NOMO-1 treated with dmso at 0.1 percent for 144 hours (cell line): ENCODE measurements around the gene PGF.
A peak's percentile ranks its signal among the peaks of the same experiment; 100 is the strongest.

Experiments used
- DNase-seq: peaks from one replicate; lab custom pipeline; 2025; ENCODE audit not compliant: unreplicated experiment; lab: John Stamatoyannopoulos, UW

PGF gene

DNA sequence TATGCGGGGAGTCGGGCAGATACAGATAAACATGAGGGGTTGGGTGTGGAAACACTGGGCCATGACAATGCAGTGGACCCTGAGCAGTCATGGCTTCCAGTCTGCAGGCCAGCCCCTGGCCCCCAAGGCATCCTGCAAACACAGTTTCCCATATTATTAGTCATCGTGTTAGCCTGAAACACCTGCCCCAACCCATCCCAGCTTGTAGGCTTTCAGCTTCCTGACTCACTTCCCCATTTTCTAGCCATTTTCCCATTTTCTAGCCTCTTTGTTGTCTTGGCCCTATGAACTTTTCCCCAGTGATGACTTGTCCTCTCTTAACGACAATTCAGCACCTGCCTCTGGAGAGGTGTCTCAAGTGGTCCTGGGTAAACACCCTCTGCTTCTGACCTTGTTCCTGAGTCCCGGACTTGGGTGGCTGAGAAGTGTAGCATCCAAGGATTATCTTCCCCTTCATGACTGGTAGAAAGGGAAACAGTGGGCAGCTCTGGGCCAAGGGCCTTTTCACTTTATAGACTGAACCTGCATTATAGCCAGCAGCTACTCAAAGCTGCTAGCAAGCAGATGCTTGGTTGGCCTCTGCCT, 4.3 kb upstream of the PGF start:
- no peak for DNase-seq

DNA sequence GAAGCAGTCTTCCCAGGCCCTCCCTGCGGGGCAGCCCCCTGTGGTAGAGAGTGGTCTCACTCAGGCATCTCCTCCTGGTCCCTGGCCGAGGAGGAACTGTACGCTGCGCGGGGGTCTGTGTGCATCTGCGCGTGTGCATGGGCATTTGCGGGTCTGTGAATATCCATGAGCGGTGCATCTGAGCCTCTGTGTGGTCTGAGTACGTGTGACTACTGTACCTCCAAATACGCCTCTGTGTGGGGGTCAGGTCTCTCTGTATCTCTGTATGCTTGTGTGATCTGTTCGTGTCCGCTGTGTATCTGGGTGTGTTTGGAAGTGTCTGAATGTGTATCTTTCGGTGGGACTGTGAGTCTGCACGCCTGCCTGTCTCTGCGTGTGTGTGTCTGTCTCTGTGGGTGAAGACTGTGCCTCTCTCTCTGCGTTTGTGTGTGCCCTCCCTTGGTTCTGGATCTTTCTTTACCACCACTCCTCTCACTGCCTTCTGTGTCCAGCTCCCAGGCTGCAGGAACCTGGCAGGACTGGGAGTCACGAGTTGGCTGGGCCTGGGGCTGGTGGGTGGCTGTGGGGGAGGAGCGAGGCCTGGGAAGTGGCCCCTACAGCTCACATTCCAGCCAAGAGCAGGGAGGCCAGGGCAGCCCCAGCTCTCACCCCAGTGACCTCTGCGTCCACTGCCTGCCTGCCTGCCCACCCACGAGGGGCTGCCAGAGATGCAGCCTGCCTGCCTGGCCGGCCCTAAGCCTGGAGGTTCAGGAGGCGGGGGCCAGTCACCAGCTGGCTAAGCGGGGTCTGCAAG, 1.1 kb upstream of the PGF start:
- DNase-seq, result no peak

DNA sequence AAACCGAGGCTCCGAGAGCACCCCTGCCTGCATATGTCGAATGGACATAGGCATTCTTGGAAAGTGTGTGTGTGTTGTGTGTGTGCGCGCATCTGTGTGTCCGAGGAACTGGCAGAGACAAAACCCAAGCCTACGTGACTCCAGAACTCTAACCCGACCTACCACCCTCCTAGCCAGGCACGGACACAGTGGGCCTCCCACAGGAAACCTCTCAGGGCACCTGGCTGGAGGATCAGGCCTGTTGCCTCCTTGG, 556 bp upstream of the PGF start:
- no peak for DNase-seq

DNA sequence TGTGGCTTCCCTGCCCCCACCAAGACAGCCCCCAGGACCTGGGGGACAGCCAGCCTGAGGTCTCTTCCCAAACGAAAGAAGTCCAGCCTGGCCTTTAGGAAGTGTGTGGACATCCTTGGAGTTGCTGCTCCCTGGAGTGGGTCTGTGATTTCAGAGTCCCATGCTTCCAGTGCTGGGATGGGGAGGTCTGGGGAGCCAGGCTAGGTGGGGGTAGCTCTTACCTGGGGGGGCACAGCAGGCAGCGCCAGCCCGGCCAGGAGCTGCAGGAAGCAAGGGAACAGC, 509 bp downstream of the PGF start:
- DNase-seq, result no peak

DNA sequence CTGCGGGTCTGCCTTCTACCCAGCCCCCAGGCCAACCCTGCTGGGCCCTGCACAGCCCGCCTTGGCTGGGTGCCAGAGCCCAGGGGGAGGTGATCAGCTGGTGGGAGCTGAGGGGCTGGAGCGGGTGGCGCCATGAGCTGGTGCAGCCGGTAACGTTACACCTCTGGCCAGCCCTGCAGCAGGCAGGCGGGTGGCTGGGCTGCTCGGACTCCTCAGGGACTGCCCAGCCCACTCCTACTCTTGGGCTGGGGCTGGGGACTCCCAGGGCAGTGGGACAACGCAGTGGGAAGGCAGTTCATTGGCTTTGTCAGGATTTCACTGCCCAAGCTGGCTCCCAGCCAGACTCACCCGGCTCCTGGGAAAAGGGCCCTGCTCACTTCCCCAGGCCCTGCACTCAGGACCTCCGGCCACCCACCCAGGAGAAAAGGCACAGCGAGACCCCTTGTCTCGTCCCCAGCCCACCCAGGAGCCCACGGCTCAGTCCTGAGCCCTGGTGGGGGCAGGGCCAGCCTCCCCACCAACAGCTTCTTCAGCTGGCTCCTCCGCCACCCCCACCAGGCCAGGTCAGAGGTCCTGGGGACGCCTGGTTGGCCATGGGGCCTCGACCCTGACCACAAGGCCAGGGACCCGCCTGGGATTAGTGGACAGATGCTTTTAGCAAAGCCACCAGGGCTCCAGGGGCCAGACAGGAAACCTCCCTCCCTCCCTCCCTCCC, 1.0 kb downstream of the PGF start:
- no peak for DNase-seq

DNA sequence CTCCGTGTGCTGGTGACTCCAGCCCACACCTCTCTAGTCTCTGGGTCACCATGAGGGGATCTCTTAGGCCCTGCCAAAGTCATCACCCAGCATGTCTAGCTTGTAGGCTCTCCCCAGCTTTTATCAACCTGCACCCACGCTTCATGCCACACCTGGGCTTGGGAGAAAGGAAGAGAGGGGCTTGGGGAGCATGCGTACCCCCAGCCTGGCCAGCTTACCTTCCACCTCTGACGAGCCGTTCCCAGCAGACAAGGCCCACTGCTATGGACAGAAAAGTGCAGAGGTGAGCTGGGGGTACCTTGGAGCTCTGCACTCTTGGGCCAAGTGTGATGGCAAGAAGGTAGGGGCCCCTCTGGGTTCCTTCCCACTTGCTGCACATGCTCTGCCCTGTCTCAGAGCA, 1.7 kb downstream of the PGF start:
- DNase-seq, result no peak

DNA sequence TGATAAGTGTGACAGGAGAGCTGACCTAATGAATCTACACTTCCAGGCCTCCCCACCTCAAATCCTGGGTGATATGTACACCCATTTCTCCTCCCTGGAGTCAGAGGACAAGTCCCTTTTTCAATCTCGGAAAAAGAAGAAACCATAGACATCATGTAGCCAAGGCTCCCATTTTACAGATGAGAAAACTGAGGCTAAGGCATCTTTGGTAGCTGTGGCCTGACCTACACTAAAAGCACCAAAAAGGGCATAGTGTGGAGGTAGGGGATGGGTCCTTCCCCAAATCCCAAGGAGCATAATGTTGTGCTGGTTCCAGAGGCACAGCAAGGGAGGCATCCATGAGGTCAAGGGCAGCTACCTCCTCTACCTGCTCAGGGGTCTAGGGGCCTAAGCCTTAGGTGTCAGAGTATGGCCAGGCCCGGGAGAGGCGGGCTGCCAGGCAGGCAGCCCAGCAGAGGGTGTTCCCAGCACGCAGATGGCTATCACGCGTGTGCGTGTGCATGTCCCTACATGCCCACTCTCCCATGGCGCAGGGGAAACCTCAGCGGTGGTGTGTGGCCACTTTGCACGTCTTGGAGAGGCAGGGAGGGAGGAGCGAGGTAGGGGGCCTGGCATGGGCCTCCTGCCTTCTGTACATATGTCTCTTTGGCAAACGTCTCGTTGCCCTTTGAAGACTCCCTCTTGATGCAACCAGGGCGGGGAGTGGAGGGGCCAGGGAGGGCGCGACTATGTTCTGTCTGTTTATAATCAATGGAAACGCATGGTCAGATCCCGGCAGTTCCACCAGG, 2.5 kb downstream of the PGF start:
- no peak for DNase-seq

DNA sequence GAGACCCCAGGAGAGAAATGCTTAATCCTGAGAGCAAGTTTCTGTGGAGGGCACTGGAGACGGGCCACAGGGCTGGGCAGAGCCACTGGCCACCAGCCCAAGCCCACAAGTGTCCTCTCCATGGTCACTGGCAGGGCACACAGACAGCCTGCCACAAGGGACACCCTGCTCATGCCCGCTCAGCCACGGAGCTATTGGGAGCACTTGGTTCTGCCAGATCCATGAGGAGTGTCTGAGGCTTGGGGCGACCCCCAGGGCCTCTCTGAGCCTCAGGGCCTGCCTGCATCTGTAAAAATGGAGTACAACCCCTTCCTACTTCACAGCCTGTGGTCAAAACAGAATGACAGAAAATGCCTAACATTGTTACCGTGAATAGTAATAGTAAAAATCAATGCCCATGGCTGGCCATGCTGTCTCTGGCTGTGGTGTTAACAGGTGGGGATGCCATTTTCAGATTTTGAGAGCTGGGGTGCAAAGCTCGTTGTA, 3.2 kb downstream of the PGF start:
- DNase-seq, result no peak

DNA sequence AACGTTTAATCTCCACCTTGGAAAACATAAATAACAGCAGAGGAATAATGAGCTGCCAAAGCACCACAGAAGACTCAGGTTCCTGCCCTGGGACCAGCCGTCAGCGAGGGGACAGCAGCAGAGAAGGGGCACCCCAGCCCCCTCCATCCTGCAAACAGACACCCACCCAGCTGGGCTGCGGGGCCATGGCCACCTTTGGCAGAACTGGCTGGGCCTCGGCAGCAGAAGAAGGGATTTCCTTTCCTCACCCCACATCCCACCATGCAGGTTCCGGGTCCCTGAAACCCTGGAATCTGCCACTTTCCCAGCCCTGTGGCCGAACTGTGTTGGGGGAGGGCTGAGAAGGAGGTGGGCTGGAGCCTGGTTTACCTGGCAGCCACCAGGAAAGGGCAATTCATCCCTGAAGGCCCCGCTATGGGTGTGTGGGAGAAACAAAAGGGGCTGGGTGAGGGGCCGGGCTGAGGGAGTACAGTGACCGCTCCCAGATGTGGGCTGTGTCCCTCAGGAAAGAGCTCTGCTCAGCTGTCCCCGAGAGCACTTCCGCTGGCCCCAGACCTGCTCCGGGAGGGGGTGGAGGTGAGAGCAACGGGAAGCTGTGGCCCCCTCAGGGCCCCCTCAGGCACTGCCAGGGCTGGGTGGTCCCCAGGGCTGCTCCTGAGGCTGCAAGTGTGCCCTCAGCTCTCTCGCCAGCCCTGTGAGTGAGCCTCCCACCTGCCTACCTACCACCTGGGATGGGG, 3.8 kb downstream of the PGF start:
- DNase-seq, result no peak

DNA sequence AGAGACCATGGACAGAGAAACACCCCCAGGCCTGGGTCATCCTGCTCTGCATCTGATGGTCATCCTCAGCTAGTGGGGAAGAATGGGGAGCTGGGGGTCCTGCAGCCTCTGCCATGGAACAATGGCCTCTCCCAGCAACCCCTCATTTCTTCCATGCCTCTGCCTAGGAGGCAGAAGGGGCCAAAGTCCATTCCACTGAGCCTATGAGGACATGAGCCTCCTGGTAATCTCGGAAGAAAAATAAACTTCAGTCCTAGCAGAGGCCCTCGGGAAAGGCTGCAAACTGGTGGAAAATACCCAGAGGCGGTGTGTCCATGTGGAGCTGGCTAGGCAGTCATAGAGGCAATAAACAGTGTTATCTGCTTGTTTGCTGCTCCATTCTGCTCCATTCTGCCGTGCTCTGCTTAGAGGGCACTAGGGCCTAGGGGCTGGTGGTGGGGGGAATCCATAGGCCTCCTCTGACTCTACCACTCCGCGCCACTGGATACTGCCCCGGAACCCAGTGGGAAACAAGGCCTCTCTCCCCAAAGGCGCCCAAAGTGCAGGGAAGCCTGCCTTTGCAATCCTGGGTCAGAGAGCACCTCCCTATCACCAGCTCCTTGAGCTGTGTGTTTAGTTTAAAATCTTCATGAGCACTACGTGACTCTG, 4.5 kb downstream of the PGF start:
- DNase-seq, result no peak

DNA sequence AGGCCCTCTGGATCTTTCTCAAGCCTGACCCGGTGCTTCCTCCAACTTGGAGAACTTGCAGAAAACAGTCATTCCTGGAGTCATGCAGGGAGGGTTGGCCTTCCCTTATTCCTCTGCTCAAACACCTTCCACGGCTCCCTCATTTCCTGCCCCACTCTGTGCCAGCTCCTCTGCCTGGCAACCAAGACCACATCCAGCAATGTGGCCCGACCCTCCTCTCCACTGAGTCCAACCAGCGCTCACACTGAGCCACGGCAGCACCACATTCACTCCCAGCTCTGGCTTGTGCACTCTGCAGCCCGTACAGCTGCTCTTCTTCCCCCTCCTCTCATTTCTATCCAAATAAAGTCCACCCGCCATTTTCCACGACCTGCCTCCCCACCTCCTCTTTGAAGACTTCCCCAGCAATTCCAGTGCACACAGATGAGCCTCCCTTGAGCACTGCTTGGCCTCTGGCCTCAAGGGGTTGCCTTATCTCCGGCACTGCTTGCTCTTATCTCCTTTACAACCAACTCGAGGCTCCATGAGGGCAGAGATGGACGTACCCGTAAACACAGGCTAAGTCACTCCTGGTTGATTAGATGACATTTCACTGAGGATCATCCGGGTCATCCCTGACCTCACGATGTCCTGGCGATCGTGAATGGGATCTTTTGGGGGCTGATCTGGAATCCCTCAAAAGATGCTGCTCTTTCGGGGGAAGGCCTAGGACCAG, 5.4 kb downstream of the PGF start:
- no peak for DNase-seq

DNA sequence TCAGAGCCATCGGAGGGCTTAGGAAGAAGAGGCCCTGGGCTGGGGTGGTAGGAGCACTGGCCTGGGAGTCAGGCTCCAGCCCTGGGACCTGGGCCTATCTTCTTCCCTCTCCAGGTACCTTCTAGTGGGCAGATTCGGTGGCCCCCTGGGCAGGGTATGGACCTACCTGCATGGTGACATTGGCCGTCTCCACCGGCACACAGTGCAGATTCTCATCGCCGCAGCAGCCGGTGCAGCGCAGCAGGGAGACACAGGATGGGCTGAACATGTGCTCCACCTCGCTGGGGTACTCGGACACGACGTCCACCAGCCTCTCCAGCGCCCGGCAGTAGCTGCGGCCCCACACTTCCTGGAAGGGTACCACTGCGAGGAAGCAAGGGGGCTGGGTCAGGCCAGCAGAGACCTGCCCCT, 6.2 kb downstream of the PGF start:
- DNase-seq, result no peak

DNA sequence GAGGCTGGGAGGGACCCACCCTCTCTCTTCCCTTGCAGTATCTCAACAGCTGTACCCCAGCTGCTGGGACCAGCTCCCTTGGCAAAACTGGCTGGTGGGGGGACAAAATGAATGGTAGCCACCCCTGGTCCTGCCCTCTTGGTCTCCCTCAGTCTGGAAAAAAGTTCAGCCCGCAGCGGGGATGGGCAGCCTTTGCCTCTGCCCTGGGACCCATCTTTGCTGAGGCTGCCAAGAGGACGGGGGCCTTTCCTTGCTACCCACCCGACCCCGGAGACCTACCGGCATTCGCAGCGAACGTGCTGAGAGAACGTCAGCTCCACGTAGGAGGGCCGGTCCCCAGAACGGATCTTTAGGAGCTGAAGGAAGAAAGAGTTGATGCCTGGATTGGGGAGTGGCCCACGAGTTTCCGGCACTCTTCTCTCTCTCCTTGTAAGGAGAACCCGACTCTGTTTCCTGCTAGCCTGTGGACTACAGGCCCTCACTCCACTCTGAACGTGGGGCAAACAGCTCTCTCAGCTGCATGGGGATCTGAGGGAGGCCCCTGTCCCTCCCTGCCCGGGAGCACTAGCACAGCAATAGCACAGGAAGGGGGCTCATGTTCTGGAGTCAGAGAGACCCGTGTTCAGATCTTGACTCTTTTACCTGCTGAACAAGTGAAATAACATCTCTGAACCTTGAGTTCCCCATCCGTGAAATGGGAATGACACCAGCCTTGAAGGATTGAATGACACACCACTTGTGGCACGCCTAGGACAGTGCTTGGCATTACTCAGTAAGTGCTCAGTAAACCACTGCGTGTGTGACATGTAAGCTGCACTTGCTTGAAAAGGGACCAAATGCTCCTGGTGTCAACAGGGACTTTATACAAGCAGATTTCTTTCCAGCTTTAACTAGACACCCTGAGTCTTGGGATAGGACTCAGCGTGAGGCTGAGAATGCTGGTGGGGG, 6.9 kb downstream of the PGF start:
- DNase-seq, result no peak

DNA sequence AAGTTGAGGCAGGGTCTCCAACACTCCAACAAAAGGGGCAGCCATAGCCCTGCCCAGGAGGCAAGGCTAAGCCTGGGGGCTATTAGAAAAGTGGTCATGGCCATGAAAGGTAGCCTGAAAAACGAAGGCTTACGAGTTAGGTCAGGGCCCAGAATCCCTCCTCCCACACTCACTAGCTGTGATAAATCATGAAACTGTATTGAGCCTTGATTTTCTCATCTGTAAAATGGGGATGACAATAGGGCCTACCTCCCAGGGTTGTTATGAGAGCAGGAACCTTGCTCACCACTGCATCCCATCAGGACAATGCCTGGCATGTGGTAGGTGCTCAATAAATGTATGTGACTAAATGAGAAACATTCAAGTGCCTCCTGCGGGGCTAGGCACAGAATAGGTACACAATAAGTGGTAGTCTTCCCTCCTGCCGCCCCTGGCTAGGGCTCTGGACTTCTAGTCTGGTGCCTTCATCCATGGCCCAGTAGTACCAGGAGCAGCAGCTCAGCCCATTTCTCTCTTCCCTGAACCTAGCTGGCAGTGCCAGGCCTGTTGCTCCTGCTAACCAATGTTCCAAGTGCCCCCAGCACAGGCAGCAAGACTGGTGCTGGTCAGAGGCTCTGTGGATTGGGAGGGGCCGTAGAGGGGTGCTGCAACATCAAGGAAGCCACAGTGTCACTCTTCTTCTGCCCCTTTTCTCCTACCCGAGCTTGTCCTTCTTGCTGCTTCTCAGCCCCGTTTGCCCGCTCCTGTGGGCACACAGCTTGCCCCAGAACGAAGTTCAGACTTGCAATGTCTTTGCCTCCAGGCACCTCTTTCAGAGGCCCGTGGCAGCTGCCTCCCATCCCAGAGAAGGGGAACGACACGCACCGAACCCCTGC, 7.8 kb downstream of the PGF start:
- DNase-seq, result no peak

DNA sequence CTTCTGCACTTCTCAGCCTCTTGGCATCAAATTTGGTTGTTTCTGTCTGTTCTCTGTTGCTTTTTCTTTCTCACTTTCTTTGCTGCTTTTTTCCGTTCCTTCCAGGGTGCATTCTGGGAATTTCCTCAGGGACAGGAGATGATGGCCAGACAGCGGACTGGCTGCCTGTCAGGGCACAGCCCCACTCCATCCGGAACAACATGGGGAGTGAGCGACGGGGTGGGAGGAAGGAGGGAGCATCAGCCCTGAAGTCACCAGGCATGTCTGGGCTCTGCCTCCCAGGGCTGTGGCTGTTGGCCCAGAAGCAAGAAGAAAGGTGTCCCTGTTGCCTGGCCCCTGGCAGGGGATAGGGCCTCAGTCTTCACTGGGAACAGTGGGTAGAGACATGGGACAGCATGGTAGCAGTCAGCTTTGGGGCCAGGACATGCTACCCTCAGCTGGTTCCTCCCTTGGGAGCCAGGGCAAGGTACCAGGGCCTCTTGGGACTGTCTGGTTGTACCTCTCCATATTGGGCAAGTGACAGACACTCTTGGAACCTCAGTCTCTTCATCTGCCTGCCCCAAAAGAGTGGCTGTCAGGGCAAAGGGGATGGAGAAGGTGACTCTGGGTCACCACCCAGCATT, 8.6 kb downstream of the PGF start:
- no peak for DNase-seq

DNA sequence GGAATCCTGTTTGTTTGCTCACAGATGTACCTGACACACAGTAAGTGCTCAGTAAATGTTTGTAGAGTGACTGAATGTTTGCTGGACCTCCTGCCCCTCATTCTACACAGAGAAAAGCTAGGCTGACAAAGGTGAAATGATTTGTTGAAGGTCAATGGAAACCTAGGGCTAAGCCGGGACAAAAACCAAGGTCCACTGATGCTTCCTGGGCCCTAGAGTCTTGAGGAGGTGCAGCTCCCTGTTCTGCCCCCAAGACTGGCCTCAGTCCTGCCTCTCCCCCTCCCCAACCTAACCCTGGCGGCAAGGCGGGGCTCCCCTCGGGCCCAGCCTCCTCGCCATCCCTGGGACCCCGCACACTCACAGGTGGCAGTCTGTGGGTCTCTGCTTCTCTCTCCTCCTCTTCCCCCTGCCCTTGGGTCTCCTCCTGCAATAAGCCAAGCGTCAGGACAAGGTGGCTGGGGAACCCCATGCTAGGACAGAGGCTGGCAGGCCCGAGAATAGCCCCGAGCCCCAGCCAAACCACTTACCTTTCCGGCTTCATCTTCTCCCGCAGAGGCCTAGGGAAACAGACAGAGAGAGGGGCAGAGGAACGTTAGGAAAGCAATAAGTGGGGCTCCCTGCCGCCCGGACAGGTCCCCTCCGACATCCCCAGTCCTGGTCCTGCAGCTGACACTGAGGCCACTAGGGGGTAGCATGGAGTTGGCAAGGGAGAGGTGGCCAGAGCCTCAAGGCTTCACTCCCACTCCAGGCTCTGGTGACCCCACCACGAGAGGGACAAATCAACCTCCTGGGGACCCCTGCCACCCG, 9.3 kb downstream of the PGF start:
- DNase-seq, result peak; percentile 58
